Cardiac muscle cell (in vitro differentiated cells and primary cell): ENCODE data around the gene CALCB. TPM values are rescaled to one million over a fixed set of nuclear protein-coding genes. Genes with fewer than 3 reads are reported as not detected.

Experiments used
- DNase-seq, 2 donors: peaks; one replicate each; pipeline versions ENCODE4 v3.0.0 to v3.0.0-alpha.2; 2010 to 2017; ENCODE audit warnings: low read depth in 1 of 2, low spot score in 1 of 2
- H3K27ac ChIP-seq: fragments of 200-600 bp; sonication (generic); 2 replicates; pipeline ENCODE4 v1.5.1; 2016
- H3K27me3 ChIP-seq: fragments of 200-600 bp; sonication (generic); 2 replicates; pipeline ENCODE4 v1.6.0; 2016; ENCODE audit warnings: control low read depth
- H3K36me3 ChIP-seq: fragments of 200-600 bp; sonication (generic); 2 replicates; pipeline ENCODE4 v1.5.1; 2016; ENCODE audit warnings: control low read depth
- H3K4me1 ChIP-seq: fragments of 200-600 bp; sonication (generic); 2 replicates; pipeline ENCODE4 v1.8.1; 2017; ENCODE audit warnings: low read depth, mild to moderate bottlenecking, mixed run types
- H3K4me3 ChIP-seq: fragments of 200-600 bp; sonication (generic); 2 replicates; pipeline ENCODE4 v1.5.1; 2016; ENCODE audit warnings: mild to moderate bottlenecking
- H3K9me3 ChIP-seq: fragments of 200-600 bp; sonication (generic); 2 replicates; pipeline ENCODE4 v1.5.1; 2017; ENCODE audit warnings: low read depth, mild to moderate bottlenecking, control low read depth
- CTCF ChIP-seq: IDR thresholded peaks from 2 replicates; pipeline ENCODE4 v1.5.1; 2012; ENCODE audit warnings: low read depth, mild to moderate bottlenecking, low read length
- polyA plus RNA-seq: library from polyadenylated mRNA; unstranded; fragments of >200 nt; fragmentation: Nextera tagmentation; extraction: Ambion mirVana; gene quantifications from 2 replicates; pipeline ENCODE4 v1.2.1, GENCODE V29; 2016
- total RNA-seq: library from RNA; depleted of rRNA; stranded (reverse); fragments of >200 nt; gene quantifications from 2 replicates; pipeline ENCODE4 v1.2.3, GENCODE V29; 2016

The CALCB gene
- total and polyA plus RNA-seq, 2 experiments from 2014 or later: 0.81 TPM; not detected in 1

GRCh38 chr11:15124528-15124927, 51.1 kb downstream of the CALCB start:
- DNase-seq: no peak
- H3K4me1 ChIP-seq: no peaks in the 10 kb centered on the region
- no peak overlapping the region for H3K27ac ChIP-seq
- H3K4me3 ChIP-seq: no peak overlapping the region
- H3K27me3 ChIP-seq: no peaks in the 10 kb centered on the region
- TF ChIP-seq CTCF: no peak
- no peaks in the 10 kb centered on the region for H3K36me3 ChIP-seq
- H3K9me3 ChIP-seq: no peaks in the 10 kb centered on the region

GRCh38 chr11:15127341-15127740, 53.9 kb downstream of the CALCB start:
- peak in 1 of 2 donors; percentile 41 for DNase-seq
- Histone ChIP-seq H3K36me3 (no peaks in the 10 kb centered on the region), H3K4me3 (no peak overlapping the region), H3K9me3 (no peaks in the 10 kb centered on the region), H3K27ac (no peak overlapping the region), H3K4me1 (no peaks in the 10 kb centered on the region), H3K27me3 (no peaks in the 10 kb centered on the region)
- no peak for TF ChIP-seq CTCF

Other genes starting within 250 kb of the CALCB start
- 21.2 and 21.9 TPM in 2 replicates for gene CYP2R1, start 181.4 kb upstream of the CALCB start, total RNA-seq
- gene CYP2R1, start 181.4 kb upstream of the CALCB start, polyA plus RNA-seq: 17.6 and 22.3 TPM in 2 replicates
- gene CALCA, start 101.2 kb upstream of the CALCB start, total RNA-seq: not detected in 2 replicates
- gene CALCA, start 101.2 kb upstream of the CALCB start, polyA plus RNA-seq: 0.33 TPM in 1 of 2 replicates, not detected in the other
- 0.32 TPM in 1 of 2 replicates, not detected in the other for gene INSC, start 41.3 kb downstream of the CALCB start, total RNA-seq
- not detected in 2 replicates for gene INSC, start 41.3 kb downstream of the CALCB start, polyA plus RNA-seq